Right hindlimb (tissue), 1 donor: ENCODE results near the gene STAT1.

Experiments used
- DNase-seq: peaks from one replicate; pipeline ENCODE4 v3.0.0-alpha.2; 2018

Gene STAT1

DNA sequence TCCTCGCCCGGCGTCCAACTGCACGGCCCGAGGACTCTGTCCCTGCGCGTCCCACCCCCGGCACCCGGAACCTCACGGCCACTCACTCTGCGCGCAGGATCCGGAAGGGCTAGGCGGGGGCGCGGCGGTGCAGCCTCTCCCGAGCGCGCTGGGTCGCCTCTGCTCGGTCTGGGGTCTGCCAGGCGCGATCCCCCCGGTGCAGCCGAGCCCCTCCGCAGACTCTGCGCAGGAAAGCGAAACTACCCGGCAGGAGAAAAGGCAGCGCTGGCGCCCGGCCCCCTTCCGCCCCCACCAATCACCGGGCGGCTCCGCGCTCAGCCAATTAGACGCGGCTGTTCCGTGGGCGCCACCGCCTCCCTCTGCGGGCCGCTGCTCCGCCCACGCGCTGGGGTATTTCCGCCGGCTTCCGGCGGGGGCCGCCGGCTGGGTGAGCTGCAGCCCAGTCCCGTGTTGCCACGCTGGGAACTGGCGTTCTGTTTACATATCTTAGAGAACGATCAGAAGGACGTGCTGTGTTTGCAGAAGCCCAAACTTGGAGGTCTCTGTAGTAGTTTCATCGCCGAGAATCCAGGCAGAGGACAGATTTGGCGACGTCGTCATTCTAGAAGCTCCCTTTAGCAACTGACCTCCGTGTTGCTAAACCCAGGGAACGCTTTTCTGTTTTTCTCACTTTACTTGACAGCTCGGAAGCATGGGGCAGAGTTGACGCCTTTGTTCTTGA, at the start of gene STAT1:
Gene STAT1, minus strand, starts transcription at position 240 of the 721 bp plus-strand sequence. CDS start 4,168 bp downstream, outside the sequence.
- peak; percentile 96 for DNase-seq

DNA sequence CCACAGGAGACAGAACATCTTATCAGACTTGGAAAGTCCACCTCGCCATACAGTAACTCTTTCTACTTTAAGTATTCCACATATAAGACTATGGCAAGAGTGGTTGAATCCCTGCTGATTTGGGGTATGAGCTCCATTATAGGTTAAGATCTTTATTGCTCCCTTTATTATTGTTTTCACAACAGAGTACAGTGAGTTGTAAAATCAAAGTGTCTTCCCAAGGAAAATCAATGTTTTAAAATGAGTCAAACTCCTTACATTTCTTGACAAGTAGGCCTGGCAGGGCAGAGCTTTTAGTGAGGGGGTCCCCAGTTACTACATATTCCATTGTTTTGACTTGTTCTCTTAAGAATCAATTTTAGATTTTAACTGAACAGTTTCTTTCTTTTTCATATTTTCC, 49.6 kb upstream of the STAT1 start:
- DNase-seq, result no peak

GRCh38 chr2:191061381-191061980, 47.5 kb upstream of the STAT1 start:
- DNase-seq, result no peak

DNA sequence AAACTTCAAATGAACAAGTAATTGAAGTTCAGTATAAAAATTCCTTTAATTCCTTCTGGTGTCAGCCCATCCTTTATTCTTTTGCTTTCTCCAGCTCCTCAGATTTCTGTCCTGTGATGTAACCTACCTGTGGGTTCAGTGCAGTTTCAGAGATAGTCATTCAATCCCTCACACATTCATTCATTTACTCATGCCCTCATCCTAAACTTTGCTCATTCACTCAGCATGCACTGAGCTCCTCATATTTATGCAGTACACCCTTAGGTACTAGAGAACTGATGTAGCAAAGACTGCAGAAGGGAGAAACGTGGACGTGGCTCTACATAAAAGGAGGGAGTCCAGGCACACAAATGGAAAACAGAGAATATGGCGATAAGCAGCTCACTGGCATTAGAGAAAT, 45.3 kb upstream of the STAT1 start:
- DNase-seq, result no peak

DNA sequence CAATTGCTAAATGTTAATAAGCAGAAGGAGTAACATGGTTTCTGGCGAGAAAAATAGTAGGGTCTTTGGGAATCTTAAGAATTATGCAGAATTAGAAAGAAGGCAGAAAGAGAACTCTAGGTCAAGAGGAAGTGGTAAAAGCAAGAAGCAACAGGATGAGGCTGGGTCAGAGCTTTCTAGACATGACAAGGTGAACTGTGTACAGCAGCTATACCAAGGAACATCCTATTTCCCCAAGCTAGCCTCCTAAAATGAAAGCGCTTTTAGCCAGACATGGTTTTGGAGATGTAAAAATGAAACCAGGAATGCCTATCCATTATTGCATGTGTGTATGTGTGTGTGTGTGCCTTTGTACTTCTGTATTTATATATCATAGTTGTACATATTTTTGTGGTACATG, 42.3 kb upstream of the STAT1 start:
- DNase-seq, result no peak

DNA sequence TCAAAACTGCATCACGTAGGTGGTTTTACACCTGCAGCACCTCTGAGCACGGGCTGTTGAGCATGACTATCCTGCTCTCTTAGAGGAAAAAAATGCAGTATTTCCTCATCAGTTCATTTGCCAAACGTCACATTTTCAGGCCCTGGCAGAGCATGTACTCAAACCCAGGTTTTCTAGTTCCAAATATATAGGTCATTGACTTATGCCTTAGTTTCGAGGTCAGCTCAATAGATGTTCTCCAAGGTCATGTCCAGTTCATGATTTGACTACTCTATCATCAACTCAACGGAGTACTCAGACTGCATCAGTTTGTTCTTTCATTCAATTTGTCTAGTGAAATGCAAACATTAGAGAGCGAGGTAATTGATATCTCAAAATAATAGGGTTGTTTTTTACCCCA, 39.3 kb upstream of the STAT1 start:
- no peak for DNase-seq

DNA sequence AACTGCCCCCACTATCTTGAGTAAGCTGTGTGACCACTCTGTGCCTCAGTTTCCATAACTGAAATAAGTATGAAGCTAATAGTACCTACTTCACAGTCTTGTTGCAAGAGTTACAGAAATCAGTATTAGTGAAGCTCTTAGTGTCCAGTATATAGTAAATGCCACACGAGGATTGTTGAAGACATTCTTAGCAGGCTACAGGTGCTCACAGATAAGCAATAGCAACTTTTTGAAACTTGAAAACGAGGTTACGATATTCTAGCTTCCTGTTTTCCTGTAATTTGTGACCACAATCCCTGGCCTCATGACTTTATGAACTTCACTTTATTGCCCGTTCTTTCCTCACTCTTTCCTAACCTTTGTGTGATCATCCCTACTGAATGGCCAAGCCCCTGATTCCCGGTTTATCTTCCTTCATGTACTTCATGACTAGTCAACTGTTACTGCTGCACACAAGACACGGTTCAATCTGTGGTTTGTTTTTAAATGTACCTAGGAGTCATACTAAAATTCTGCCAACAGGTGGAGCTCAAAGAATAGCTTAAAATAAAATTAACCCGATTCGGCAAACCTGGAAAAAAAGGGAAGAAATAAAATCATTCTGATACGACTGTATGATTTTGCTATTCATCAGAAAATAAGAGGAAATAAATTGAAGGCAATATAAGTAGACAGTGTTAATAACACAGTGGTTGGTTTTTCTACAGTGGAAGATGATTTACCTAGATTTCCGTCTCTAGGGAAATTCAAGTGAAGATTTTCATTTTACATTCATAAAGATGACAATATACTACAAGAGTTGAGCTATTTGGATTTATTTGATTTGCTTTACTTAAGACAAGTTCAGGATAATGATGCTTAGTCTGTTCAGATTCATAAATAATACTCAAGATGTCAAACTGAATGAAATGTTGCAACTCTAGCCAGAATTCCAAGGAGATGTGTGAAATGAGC, 38.1 kb upstream of the STAT1 start:
- DNase-seq, result no peak

GRCh38 chr2:191051177-191051576, 37.2 kb upstream of the STAT1 start:
- DNase-seq, result no peak

DNA sequence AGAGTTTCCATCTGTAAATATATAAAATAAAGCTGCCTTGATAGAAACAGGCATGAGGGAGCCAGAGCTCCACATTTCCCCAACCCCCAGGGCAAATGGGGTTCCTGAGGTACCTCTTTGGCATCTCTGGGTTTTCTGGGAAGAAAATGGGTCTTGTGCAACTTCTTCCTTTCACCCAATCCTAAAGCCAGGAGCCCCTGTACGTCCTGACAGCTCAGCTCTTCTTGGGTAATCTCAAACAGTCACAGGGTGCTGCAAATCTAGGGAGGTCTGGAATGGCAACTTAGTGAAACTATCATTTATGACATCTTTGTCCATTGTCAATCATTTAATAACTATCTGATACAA, 36.6 kb upstream of the STAT1 start:
- no peak for DNase-seq

- DNase-seq, result no peak
Observed at GRCh38 chr2:191049728-191050639, 36.0 kb upstream of the STAT1 start.

GRCh38 chr2:191048073-191048472, 34.1 kb upstream of the STAT1 start:
- no peak for DNase-seq

DNA sequence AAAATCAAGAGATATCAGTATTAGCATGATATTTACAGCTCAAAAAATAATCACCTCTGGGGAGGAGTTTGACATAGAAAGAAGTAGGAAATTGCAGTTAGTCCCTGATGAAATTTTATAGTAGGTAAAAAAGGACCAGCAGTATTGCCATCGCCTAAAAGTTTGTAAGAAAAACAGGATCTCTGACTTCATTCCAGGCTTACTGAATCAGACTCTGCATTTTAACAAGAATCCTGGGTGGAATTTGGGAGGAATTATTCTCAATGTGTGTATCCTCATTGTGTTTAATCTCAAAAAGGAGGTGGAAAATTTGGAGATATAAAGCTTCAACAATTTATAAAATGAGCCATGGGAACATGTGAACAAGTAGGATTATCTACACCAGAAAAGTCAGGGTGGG, 31.2 kb upstream of the STAT1 start:
- no peak for DNase-seq

- no peak for DNase-seq
Observed at GRCh38 chr2:191043438-191043837, 29.5 kb upstream of the STAT1 start.

DNA sequence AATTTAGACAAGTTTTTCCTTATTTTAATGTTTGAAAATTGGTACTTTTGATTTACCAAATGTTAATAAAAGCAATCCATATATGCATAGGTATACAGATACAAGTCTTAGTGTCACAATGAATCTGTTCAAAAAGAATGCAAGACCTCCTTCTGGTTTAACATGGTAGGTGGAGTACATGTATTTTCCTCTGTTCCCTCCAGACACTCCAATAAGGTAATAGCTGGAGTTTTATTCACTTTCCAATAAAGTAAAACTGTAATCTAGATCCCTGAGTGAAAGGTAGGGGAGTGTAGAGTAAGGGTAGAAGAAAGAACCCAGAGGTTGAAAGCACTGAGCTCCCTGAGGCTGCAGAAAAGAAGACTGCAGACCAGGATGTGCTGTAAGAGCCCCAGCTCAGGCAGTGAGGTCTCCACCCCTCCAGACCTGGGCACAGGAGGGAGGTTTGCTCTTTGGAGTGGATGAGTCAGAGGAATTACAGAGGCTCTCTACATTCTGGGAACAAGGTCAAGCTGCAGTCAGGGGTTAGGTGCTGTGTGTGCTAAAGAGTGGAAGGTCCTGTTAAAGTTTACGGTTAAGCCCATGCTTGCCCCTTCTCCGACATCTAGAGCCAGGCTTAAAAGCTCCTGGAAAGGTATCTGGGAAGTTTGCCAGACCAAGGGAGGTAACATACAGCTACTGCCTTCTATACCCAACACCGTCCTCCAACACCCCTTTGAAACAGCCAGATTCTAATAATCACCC, 27.6 kb upstream of the STAT1 start:
- DNase-seq, result no peak

- DNase-seq, result no peak
Observed at GRCh38 chr2:191039616-191040015, 25.6 kb upstream of the STAT1 start.

DNA sequence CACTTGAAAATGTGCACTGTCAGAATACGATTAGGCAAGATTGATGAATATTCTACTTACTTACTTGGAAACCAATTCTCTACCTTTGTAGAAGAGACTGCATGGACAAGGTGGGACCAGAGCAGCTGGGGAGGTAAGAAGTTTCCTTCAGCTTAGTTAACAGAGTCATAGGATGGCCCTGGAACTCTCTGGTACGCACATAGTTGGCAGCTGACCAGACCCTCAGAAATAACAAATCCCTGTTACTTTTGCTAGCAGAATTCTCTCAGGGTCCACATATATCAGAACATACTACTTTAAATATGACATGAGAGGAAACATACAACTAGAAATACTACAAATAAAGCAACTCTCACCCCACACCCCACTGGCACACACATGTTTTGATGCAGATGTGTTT, 24.8 kb upstream of the STAT1 start:
- no peak for DNase-seq

GRCh38 chr2:191038241-191038725, 24.3 kb upstream of the STAT1 start:
- DNase-seq, result no peak

- no peak for DNase-seq
Observed at GRCh38 chr2:191037351-191037750, 23.4 kb upstream of the STAT1 start.

DNA sequence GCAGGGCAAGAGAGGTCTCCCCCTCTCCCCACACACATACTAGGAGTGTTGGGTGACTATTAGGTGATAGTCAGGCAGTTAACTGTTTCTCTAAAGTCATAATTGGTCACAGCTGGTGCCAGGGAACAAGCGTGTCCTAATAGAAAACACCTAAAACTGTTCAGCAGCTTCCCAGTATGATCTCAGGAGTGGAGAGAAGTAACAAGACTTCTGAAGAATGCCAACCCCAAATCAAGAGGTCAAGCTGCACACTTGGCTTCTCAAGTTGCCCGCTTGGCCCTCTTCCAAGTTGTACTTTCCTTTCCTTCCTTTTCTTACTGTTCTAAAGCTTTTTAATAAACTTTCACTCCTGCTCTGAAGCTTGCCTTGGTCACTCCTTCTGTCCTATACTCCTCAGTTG, 22.4 kb upstream of the STAT1 start:
- DNase-seq, result no peak

- DNase-seq, result no peak
Observed at GRCh38 chr2:191032588-191033429, 18.8 kb upstream of the STAT1 start.

GRCh38 chr2:191031256-191031655, 17.3 kb upstream of the STAT1 start:
- no peak for DNase-seq
